BLaER1 (cell line): Measurements from ENCODE around the gene C22orf39.

ENCODE experiments used
- H3K27ac ChIP-seq: shearing (Covaris generic); formaldehyde crosslinking; 2 replicates; pipeline ENCODE4 v1.8.1; 2022
- H3K27me3 ChIP-seq: shearing (Covaris generic); formaldehyde crosslinking; 2 replicates; pipeline ENCODE4 v1.8.1; 2022
- H3K36me3 ChIP-seq: shearing (Covaris generic); formaldehyde crosslinking; 2 replicates; pipeline ENCODE4 v1.8.1; 2022
- H3K4me1 ChIP-seq: shearing (Covaris generic); formaldehyde crosslinking; 2 replicates; pipeline ENCODE4 v1.8.1; 2022
- H3K4me2 ChIP-seq: shearing (Covaris generic); formaldehyde crosslinking; 2 replicates; pipeline ENCODE4 v1.8.1; 2022
- H3K4me3 ChIP-seq: shearing (Covaris generic); formaldehyde crosslinking; 2 replicates; pipeline ENCODE4 v1.8.1; 2022
- H3K9ac ChIP-seq: shearing (Covaris generic); formaldehyde crosslinking; 2 replicates; pipeline ENCODE4 v1.8.1; 2022
- H3K9me3 ChIP-seq: shearing (Covaris generic); formaldehyde crosslinking; 2 replicates; pipeline ENCODE4 v1.8.1; 2022
- H4K20me1 ChIP-seq: shearing (Covaris generic); formaldehyde crosslinking; 2 replicates; pipeline ENCODE4 v1.8.1; 2022
- Cebpa-rat ChIP-seq: shearing (Covaris generic); IDR thresholded peaks from 2 replicates; pipeline ENCODE4 v1.8.1; 2022

The C22orf39 gene

GRCh38 chr22:19466848-19467752 lies 19.6 kb upstream of the C22orf39 start:
- H3K4me1 ChIP-seq = peaks cover 18% of the 10 kb centered on the region
- peaks cover 37% of the 10 kb centered on the region for H4K20me1 ChIP-seq
- no peak overlapping the region for H3K4me3 ChIP-seq
- H3K9me3 ChIP-seq = no peaks in the 10 kb centered on the region
- no peak overlapping the region for H3K9ac ChIP-seq
- no peak overlapping the region for H3K27ac ChIP-seq
- no peak for TF ChIP-seq Cebpa-rat
- peaks cover 94% of the 10 kb centered on the region for H3K36me3 ChIP-seq
- no peaks in the 10 kb centered on the region for H3K27me3 ChIP-seq
- no peak overlapping the region for H3K4me2 ChIP-seq

GRCh38 chr22:19466126-19466716 lies 18.7 kb upstream of the C22orf39 start:
- H3K9ac ChIP-seq = no peak overlapping the region
- no peaks in the 10 kb centered on the region for H3K9me3 ChIP-seq
- H3K4me3 ChIP-seq = no peak overlapping the region
- no peak overlapping the region for H3K27ac ChIP-seq
- H3K36me3 ChIP-seq = peaks cover 92% of the 10 kb centered on the region
- H3K4me2 ChIP-seq = no peak overlapping the region
- no peaks in the 10 kb centered on the region for H3K27me3 ChIP-seq
- H3K4me1 ChIP-seq = peaks cover 18% of the 10 kb centered on the region
- peaks cover 29% of the 10 kb centered on the region; the same call in 1 of the 2 replicates for H4K20me1 ChIP-seq
- no peak for TF ChIP-seq Cebpa-rat

GRCh38 chr22:19464975-19465374 lies 17.5 kb upstream of the C22orf39 start:
- H3K9me3 ChIP-seq = no peaks in the 10 kb centered on the region
- H4K20me1 ChIP-seq = peaks cover 23% of the 10 kb centered on the region; the same call in 1 of the 2 replicates
- peaks cover 18% of the 10 kb centered on the region for H3K4me1 ChIP-seq
- H3K4me2 ChIP-seq = peak overlapping the region; percentile 56
- no peak overlapping the region; the same call in 1 of the 2 replicates for H3K27ac ChIP-seq
- H3K36me3 ChIP-seq = peaks cover 92% of the 10 kb centered on the region
- H3K4me3 ChIP-seq = no peak overlapping the region
- H3K27me3 ChIP-seq = no peaks in the 10 kb centered on the region
- H3K9ac ChIP-seq = no peak overlapping the region
- no peak for TF ChIP-seq Cebpa-rat

GRCh38 chr22:19464546-19464945 lies 17.0 kb upstream of the C22orf39 start:
- Histone ChIP-seq H3K27me3 (no peaks in the 10 kb centered on the region), H3K36me3 (peaks cover 92% of the 10 kb centered on the region), H3K9me3 (no peaks in the 10 kb centered on the region), H3K4me3 (no peak overlapping the region), H3K4me1 (peaks cover 18% of the 10 kb centered on the region), H3K27ac (no peak overlapping the region; the same call in 1 of the 2 replicates), H3K9ac (no peak overlapping the region), H4K20me1 (peaks cover 19% of the 10 kb centered on the region; the same call in 1 of the 2 replicates), H3K4me2 (peak overlapping the region; percentile 56)
- TF ChIP-seq Cebpa-rat = no peak

- Histone ChIP-seq H3K4me1 (peaks cover 18% of the 10 kb centered on the region), H3K9me3 (no peaks in the 10 kb centered on the region), H3K9ac (no peak overlapping the region), H3K4me2 (peak overlapping the region; percentile 56), H4K20me1 (0 out of 2 replicates have a peak, but pooled peaks cover 11% of the 10 kb centered on the region), H3K27ac (no peak overlapping the region; the same call in 1 of the 2 replicates), H3K36me3 (peaks cover 90% of the 10 kb centered on the region), H3K27me3 (no peaks in the 10 kb centered on the region), H3K4me3 (no peak overlapping the region)
- TF ChIP-seq Cebpa-rat = no peak
Measured at GRCh38 chr22:19463491-19464469, 16.3 kb upstream of the C22orf39 start.

- no peak overlapping the region for H3K9ac ChIP-seq
- H3K36me3 ChIP-seq = peaks cover 90% of the 10 kb centered on the region
Measured at GRCh38 chr22:19463008-19463407, 15.5 kb upstream of the C22orf39 start.

GRCh38 chr22:19461506-19461905 lies 14.0 kb upstream of the C22orf39 start:
- Histone ChIP-seq H3K36me3 (peaks cover 90% of the 10 kb centered on the region), H3K4me2 (no peak overlapping the region), H3K27me3 (no peaks in the 10 kb centered on the region), H4K20me1 (0 out of 2 replicates have a peak, but pooled peaks cover 8% of the 10 kb centered on the region), H3K27ac (no peak overlapping the region), H3K9ac (no peak overlapping the region), H3K4me3 (no peak overlapping the region), H3K9me3 (no peaks in the 10 kb centered on the region), H3K4me1 (peaks cover 18% of the 10 kb centered on the region)
- no peak for TF ChIP-seq Cebpa-rat

More at GRCh38 chr22:19463008-19463407, 15.5 kb upstream of the C22orf39 start:
- TF ChIP-seq Cebpa-rat = no peak
- H4K20me1 ChIP-seq = 0 out of 2 replicates have a peak, but pooled peaks cover 8% of the 10 kb centered on the region
- H3K4me1 ChIP-seq = peaks cover 18% of the 10 kb centered on the region
- no peak overlapping the region for H3K27ac ChIP-seq
- no peak overlapping the region for H3K4me2 ChIP-seq
- H3K9me3 ChIP-seq = no peaks in the 10 kb centered on the region
- no peaks in the 10 kb centered on the region for H3K27me3 ChIP-seq
- no peak overlapping the region for H3K4me3 ChIP-seq

GRCh38 chr22:19460036-19460435 lies 12.5 kb upstream of the C22orf39 start:
- Histone ChIP-seq H3K27me3 (no peaks in the 10 kb centered on the region), H4K20me1 (0 out of 2 replicates have a peak, but pooled peaks cover 8% of the 10 kb centered on the region), H3K27ac (no peak overlapping the region), H3K4me3 (no peak overlapping the region), H3K4me2 (no peak overlapping the region), H3K4me1 (peaks cover 17% of the 10 kb centered on the region), H3K9ac (no peak overlapping the region), H3K36me3 (peaks cover 90% of the 10 kb centered on the region), H3K9me3 (no peaks in the 10 kb centered on the region)
- TF ChIP-seq Cebpa-rat = no peak

GRCh38 chr22:19457828-19458428 lies 10.4 kb upstream of the C22orf39 start:
- no peaks in the 10 kb centered on the region for H4K20me1 ChIP-seq
- H3K36me3 ChIP-seq = peaks cover 95% of the 10 kb centered on the region
- no peaks in the 10 kb centered on the region for H3K4me1 ChIP-seq
- no peak overlapping the region for H3K27ac ChIP-seq
- no peak overlapping the region for H3K4me3 ChIP-seq
- H3K9me3 ChIP-seq = no peaks in the 10 kb centered on the region
- no peak overlapping the region for H3K4me2 ChIP-seq
- TF ChIP-seq Cebpa-rat = no peak
- H3K27me3 ChIP-seq = no peaks in the 10 kb centered on the region
- H3K9ac ChIP-seq = no peak overlapping the region
